ENCODE data around the gene RHEB.

The RHEB gene

DNA sequence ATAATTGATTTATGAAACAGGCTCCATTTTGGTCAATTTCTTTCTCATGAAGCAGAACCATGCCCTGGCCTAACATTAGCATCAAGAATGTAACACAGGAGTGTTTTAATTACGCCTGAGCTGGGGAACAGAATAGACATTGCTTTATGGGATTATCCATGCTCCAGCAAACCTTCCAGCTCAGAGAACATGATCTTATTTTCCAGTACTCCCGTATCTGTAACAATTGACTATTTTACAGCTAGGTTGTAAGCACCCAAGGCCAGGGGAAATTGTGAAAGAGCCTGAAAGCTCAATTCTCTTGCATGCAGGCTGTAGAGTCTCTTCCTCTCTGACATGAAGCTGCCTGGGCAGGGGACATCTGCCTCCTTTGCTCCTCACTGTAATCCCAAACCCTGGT lies 49.0 kb downstream of the RHEB start:
- no peak for DNase-seq (ENCODE audit: low read depth)

DNA sequence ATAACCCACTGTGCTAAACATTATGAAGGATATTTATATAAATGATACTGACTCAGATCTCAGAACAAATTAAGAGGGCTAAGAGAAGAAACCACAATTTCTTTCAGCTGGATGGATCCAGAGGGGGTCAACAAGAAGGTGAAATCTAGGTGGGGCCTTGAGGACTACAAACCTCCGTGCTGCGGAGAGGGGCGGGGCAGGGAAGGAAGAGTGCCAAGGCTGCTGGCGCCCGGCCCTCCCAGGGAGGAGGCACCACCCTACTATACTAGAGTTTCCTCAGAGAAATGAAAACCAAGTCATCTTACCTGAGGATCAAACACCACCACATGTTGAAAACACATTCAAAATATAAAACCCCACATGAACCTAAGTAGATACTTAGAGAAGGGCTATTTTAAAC lies 50.4 kb downstream of the RHEB start:
- no peak for DNase-seq (ENCODE audit: low read depth)

DNA sequence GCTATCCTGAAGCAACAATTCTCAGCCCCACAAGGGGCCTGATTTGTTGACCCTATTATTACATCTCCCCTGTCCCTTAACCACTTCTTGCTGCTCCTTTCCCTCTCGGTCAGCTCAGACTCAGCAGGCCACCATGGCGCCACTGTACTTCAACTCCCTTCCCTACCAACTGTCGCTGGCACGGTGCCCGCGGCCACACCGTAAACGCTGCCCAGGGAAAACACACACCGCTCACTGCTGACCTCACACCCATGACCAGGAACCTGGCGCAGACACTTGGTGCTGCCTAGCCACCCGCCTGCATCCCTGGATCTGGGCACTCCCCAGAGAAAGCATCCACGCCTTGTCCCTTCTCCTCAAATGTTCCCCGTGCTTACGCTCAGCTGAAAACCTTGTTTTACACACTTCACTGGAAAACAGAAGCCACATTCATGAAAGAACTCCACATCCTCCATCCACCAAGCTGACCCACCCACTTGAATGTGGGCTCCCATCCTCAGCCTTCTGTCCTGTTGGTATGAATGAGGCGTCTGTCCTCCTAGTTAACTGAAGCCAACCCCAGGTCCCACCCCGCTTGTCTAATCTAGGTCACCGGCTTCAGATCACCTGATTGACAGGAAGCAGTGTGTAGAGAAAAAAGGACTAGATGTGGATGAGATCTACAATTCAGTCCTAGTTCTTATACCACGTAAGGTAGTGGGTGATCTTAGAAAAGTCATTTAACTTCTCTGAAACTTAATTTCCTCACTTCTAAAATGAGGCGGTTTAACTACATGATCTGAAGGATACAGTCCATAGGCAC lies 51.3 kb downstream of the RHEB start:
- DNase-seq (ENCODE audit: low read depth), result no peak

DNA sequence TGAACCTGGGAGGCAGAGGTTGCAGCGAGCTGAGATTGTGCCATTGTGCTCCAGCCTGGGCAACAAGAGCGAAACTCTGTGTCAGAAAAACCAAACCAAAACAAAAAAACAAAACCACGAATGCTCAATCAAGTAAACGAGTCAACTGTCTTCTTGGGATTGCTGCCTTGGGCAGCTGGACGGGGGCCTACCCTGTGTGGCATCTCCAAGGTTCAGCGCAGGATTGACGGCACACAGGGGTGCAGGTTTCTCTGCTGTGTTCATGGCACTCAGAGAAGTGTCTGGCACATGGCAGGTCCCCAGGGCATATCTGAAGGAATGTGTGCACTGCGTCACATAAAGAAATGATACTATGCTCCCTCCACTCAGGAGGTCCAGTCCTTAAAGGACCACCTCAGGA lies 54.5 kb downstream of the RHEB start:
- DNase-seq (ENCODE audit: low read depth), result no peak

DNA sequence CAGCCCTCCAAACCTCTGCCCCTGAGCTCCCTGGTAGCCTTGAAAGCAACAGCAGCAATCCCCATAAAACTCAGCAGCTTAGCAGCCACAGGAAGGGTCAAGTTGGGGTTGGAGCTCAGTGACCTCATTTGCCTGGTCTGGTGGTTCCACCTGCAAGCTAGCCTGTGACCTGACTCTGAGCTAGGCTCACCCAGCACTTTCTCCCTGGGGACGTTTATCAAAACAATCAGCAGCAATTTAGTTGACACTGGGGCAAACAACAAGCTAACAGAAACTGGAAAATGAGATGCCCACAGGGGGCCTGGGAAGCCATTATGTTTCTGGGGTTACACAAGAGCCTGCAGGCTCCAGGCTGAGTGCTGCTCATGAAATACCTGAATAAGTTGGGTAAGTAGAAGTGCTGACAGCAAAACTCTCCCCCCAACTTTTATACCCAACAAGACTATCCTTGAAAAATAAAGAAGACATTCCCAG lies 57.4 kb downstream of the RHEB start:
- DNase-seq (ENCODE audit: low read depth), result no peak

DNA sequence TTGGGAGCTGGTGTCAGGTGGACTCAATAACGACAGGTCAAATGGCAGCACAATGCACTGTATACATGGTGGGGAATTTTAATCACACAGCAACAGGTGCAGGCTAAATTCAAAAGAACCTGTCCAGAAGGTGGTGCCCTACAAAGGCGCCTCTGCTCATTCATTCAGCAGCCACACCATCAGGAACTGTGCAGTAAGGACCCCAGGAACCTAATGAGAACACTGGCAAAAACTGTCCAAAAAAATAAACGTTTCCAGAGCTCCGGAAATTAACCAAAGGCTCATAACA lies 57.8 kb downstream of the RHEB start:
- no peak for DNase-seq (ENCODE audit: low read depth)

DNA sequence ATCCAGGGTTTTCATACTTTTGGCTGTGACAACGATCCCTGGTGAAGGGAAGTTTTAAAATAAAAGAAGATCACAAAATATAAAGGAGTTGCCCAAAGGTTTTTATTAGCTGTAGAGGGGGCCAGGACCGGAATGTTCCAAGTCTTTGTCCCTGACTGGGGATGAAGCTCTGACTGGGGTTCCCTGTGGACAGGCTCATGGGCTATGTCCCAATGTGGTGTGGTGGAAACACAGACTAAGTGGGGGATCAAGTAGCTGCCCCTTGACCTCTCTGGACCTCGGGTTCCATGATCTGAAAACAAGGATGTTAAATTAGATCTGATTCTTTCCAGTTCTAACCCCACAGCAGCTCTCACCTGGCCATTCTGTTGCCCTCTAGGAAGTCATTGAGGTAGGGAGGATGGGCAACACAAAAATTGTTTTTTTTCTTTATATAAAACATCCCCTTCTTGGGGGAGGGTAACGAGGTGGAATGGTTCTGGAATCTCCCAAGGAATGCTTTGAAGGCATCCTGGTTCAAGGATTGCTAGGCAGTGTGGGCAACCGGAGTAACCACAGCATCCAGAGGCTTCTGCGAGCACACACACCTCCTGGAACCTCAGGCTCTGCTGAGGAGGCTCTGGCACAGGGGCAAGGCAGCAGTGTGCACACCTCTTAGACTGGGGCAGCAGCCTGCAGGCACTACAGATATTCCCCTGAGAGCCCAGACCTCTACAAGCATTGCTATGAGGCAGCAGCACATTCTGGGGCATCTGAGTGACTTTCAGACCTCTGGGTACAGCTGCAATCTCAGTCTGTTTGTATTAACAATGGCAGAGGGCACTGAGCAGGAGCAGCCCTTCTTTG lies 58.4 kb downstream of the RHEB start:
- DNase-seq (ENCODE audit: low read depth), result no peak

DNA sequence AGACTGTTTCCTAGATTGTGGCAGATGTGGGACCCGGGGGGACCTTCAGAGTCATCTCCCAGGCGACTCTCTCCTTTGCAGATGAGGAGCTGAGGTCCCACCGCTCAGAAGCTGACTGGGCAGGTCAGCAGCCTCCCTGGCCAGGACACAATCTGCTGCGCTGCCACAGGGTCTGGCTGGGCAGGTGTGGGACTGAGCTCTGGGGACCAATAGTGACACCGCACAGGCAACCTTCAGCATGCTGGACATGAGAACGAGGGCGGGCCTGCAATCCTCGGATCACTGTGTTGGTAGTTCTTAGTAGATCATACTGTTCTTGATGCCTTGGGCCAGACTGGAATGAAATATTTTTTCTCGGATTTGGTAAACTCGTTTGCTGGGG lies 59.2 kb downstream of the RHEB start:
- DNase-seq (ENCODE audit: low read depth), result no peak

DNA sequence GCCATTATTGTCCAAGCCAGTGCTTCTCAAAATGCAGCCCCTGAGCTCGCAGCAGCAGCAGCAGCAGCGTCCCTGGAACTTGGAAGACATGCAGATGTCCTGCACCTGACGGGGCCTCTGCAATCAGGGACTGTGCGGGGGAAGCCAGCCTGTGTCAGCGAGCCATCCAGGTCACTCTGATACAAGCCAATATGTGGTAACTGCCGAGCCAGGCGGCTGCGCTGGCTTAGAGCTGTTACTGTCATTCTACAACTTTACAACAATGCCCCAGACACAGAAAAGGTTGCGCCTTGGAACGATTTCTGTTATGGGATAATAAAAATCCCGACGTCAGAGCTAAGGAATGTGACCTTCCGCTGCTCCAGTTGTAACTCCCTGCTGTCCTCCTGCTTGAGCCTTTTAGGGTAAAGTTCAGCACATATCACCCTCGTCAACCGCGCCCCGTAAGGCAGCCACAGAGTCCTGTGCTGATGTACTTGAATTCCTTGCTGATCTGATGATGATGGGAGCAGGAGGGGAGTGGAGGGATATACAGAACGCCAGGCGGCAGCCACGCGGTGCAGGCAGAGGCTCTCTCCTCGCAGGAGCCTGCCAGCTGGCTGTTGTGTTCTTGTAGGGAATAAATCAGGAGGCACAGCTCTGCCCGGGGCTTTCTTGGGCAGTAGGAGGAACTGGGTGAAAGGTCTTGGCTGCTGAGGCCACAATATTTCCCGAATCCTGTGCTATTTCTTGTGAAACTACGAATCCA lies 59.8 kb downstream of the RHEB start:
- no peak for DNase-seq (ENCODE audit: low read depth)

DNA sequence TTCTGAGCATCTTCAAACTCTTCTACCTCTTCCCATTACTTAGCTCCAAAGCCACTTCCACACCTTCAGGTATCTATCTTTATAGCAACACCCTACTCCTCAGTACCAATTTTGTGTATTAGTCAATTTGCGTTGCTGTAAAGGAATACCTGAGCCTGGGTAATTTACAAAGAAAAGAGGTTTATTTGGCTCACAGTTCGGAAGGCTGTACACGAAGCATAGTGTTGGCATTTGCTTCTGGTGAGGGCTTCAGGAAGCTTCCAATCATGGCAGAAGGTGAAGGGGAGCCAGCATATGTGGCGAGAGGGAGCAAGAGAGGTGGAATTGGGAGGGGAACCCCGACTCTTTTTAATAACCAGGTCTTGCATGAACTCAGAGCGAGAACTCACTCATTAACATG lies 62.2 kb downstream of the RHEB start:
- no peak for DNase-seq (ENCODE audit: low read depth)

DNA sequence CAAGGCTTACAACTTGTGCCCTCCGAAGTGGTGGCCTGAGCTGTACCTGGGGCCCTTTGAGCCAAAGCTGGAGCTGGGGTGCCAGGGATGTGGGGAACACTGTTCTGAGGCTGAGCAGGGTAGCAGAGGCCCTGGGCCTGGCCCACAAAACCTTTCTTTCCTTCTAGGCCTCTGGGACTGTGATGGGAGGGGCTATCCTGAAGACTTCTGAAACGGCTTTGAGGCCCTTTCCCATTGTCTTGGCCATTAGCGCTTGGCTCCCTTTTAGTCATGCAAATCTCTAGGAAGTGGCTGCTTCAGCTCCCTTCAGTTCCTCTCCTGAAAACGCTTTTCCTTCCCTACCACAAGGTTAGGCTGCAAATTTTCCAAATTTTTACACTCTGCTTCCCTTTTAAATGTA lies 62.9 kb downstream of the RHEB start:
- no peak for DNase-seq (ENCODE audit: low read depth)

DNA sequence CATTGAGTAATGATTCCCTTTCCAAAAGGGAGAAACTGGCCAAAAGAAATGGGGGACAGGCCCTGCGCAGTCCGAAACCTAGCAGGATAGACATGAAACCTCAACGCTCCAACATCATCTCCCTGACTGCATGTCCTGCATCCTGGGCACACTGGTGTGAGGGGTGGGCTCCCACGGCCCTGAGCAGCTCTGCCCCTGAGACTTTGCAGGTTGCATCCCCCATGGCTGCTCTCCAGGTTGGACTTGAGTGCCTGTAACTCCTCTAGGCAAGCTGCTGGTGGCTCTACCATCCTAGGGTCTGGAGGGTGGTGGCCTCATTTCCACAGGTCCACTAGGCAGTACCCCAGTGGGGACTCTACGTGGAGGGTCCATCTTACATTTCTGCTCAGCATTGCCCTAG lies 63.4 kb downstream of the RHEB start:
- DNase-seq (ENCODE audit: low read depth), result no peak

DNA sequence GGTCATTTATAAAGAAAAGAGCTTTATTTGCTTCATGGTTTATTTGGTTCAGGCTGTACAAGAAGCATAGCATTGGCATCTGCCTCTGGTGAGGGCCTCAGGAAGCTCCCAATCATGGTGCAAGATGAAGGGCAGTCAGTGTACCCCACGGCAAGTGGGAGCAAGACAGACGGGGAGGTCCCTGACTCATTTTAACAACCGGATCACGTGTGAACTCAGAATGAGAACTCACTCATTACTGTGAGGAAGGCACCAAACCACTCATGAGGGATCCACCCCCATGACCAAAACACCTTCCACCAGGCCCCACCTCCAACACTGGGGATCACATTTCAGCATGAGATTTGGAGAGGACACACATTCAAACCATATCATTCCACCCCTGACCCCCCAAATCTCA lies 64.0 kb downstream of the RHEB start:
- DNase-seq (ENCODE audit: low read depth), result no peak

DNA sequence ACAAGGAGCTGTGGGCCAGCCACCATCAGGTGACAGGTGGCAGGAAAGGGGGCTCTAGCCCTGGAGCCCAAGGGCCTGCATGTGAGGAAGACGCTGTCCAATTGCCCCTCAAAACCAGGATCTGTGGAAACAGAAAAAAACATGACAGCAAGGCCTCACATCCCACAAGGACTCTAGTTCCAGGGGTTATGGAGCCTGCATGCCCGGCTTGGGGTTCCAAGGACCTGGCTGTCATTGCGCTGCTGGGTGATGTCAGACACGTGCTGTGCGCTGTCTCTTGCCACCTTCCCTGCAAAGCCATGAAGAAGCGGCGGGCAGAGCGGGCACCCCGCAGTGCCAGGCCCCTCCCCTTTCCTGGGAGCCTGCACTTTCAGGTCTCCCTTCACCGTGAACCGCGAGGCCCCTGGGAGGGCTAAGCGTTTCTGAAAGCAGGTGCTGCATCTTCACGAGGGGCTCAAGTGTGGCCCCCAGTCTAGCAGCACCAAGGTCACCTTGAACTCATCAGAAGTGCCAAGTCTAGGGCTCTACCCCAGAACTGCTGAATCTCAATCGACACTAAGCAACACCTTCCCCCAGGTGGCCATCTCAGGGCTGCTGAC lies 64.7 kb downstream of the RHEB start:
- DNase-seq (ENCODE audit: low read depth), result no peak

DNA sequence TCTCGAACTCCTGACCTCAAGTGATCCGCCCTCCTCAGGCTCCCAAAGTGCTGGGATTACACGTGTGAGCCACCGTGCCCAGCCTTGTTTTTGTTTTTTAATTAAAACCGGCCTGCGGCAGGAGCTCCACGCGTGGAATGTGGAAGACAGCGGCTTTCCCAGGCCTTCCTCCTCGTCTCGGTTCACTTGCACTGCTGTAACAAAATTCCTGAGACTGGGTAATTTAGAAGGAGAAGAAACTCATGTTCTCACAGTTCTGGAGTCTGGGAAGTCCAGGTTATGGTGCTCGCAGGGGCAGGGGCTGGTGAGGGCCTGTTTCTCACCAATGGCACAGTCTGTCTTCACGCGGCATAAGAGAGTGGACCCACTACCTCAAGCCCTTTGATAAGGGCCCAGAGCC lies 65.4 kb downstream of the RHEB start:
- DNase-seq (ENCODE audit: low read depth), result no peak

DNA sequence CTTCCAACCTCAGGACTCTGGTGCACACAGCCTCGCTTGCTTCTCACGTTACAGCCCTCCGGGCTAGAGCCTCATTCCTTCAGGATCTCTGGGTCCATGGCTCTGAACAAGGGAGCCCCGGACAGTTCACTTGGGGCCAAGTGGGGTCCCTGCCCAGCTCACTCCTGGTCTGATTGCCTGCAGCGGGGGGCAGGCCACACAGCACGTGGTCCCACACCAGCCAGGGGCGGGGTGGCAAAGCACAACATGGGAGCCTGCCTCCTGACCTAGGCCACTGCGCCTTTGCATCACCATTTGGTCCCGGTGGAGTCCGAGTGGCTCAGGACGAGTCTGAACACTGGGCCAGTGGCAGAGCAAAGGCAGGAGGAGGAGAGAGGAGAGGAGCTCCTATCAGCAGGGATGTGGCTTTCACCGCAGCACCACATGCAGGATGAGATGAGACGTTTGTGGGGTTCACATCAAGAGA lies 66.3 kb downstream of the RHEB start:
- no peak for DNase-seq (ENCODE audit: low read depth)

DNA sequence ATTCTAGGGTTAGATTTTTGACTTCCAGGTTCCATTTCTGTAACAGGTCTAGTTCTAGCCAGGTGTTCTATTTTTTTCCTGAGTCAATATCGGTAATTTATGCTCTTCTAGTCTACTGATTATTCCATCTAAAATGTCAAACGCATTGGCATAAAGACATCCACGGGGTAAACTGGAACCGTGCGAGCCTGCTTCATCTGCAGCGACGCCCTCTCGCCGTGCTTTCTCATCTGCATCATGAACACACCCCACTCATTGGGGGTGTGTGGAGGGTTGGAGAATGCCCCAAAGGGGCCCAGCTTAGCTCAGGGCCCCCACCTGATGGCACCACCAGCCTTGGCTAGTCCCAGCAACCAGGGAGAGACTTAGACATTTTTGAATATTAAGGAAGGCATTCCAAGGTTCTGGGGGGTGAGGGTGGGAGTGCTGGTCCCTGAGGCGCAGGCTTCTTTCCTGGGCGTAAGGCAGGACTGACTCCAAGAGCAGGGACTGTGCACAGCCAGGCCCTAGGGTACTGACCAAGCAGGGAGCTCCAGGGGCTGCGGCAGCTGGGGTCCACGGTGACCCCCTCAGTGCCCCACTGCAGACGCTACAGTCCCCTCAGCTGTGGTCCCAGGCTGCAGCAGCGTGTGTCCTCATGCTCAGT lies 66.9 kb downstream of the RHEB start:
- DNase-seq (ENCODE audit: low read depth), result no peak

DNA sequence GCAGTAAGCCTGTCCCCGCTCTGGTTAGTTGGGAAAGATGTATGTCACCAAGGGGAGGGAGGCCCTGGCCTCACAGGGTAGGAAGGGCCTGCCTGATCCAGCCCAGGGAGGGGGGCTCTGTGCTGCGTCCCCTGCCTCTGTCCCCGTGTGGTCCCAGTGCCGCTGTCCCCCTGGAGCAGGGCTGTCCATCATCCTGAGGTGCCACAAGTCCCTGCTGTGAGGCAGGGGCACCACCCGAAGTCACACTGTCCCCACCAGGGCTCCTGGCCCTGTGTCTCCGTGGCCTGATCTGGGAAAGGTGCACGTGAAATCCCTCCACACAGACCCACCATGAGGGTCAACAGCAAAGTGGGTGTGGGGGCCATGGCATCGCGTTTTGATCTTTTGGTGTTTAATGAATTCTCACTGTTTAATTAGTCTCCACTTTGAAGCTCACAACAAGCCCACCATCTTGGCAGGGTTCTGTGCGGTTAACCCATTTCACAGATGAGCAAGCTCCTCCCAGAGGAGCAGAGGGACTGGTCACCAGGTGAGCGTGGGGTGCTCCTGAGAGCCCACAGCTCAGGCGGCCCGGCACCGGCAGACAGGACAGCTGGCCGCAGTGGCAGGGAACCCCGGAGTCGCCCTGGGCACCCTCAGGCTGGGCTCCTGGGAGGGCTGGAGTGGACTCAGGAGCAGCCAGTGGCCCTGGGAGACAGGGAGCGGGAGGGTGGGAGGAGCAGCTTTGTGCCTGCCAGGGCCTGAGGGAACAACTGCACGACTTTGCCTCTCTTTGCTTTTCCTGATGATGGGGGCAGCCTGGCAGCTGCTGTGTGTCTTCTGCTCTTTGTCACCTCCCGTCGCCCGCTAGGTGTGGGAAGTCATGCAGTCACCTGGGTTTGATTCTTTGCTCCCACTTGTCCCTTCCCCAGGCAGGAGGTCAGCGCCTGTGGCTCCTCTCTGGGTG lies 67.8 kb downstream of the RHEB start:
- DNase-seq (ENCODE audit: low read depth), result no peak

DNA sequence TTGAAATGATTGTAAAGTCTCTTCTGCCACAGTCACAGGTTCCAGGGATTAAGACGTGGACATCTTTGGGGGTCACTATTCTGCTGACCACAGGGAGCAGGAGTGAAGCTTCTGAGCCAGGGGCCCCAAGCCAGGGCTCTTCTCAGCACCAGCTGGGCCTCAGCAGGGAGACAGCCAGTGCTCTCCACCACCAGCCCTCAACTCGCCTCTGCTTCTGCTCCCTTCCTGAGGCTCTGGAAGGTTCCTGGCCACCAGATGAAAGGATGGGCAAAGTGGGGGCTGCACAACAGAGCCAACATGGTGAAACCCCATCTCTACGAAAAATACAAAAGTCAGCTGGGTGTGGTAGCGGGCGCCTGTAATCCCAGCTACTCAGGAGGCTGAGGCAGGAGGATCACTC lies 68.5 kb downstream of the RHEB start:
- DNase-seq (ENCODE audit: low read depth), result no peak

DNA sequence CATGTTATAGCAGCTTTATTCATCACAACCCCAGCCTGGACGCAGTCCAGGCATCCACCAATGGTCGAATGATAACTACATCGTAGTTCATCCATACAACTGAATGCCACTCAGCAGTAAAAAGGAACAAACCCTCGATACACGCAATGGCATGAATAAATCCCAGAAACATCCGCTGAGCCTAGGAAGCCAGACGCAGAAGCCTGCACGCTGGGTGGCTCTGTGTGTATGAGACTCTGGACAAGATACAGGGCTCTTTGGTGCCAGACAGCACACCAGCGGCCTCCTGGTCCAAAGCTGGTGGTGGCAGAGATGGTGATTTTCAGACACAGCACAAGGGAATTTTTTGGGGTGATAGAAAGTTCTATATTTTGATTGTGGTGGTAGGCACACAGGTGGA lies 69.7 kb downstream of the RHEB start:
- no peak for DNase-seq (ENCODE audit: low read depth)
